HG02759 (cell line): ENCODE results near the gene PPP1R27.

ENCODE experiments used
- ATAC-seq: cut with Tn5 transposase; IDR thresholded peaks from one replicate; pipeline ENCODE4 v1.9.1; 2021; ENCODE audit warnings: mild to moderate bottlenecking, moderate library complexity; ENCODE audit not compliant: unreplicated experiment

PPP1R27 gene

DNA sequence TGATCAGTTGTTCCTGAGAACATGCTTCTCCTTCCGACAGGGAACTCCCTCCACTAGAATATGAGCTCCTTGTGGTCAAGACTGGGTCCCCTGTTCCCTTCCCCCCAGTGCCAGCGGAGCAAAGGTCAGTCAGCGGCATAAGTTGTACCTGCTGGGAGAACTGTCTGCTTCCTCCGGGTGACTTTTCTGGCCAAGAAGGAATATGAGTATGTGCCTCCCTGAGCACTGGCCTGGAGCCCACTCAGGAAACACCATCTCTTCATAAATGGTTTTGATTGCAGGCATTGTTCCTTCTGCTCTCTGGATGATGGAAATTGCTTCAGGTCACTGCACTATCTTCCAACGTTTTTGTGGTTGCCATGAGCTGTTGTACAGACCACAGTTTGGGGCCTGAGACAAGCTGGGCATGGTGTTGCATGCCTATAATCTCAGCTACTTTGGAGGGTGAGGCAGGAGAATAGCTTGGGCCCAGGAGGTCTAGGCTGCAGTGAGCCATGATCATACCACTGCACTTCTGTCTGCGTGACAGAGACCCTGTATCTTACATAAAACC lies 28.3 kb upstream of the PPP1R27 start:
- no peak for ATAC-seq

- peak; percentile 81 for ATAC-seq
Observed at GRCh38 chr17:81860756-81861568, 26.1 kb upstream of the PPP1R27 start.

DNA sequence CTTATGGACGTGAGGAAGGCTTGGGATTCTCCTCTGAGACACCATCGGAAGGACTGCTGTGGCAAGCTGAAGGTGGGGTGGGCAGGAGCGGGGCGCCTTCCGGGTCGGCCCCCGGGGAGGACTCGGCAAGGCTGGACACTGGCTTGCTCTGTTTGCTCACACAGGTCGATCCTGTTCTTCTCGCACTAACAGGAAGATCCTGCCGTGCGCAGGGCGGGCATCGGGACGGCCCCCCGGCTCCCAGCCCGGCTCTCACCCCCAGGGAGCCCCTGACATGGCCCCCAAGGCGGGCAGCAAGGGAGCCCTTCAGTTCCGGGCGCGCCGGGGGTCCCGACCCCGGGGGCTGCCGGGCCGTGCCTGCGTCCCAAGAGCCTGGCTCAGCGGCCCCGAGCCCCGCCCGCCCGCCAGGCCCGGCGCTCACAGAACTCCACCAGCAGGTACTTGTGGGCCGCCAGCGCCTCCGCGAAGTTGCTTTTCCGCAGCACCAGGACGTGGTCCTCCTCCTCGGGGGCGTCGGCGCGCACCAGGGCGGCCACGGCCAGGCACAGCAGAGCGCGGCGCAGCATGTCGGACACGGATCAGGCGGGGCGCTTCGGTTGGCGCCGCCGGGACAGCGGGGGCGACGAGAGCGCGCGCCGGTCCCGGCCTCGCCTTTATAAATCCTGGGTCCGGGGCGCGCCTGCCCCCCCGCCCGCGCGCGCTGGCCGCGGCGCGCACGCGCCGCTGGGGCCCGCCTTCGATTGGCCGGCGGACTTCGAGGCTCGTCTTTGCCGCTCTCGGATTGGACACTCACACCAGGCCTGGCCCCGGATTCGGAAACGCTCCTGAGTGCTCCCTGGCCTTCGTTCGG lies 25.3 kb upstream of the PPP1R27 start, which contains the start of gene P4HB:
Gene P4HB, minus strand, starts transcription at position 630 of the 850 bp plus-strand sequence. Its CDS starts 64 bp downstream, at position 566.
- ATAC-seq, result peak; percentile 69

- no peak for ATAC-seq
Observed at GRCh38 chr17:81858967-81859905, 24.4 kb upstream of the PPP1R27 start.

- no peak for ATAC-seq
Observed at GRCh38 chr17:81858170-81858966, 23.5 kb upstream of the PPP1R27 start.

DNA sequence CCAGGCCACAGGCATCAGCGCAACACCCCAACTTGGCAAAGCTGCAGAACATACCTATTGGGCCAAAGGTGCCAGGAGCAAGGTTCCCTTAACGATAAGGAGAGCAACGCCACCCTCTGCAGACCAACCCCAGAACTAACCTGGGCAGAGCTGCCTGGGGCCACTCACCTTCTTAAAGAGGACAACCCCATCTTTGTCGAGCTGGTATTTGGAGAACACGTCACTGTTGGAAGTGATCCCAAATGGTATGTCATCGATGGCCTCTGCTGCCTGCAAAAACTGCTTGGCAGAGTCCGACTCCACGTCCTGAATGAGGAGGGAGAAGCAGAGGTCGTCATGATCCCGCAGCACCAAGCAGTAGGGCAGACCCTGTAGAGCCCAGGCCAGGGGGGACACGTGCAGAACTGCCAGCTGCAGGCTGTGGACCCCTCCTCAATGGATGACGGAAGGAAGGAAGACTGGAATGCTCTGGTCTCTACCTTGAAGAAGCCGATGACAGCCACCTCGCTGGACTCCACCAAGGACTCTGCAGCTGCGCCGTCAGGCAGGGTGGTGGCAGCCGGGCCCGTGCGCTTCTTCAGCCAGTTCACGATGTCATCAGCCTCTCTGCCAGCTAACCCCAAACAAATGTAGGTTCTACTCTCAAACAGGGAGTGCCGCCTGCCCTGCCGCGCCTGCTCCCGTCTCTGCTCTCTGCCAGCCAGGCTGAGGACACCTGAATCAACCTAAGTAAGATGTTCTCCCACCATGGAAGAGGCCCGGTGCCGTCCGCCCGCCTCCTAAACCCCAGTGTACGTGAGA lies 20.3 kb upstream of the PPP1R27 start:
- ATAC-seq, result no peak

DNA sequence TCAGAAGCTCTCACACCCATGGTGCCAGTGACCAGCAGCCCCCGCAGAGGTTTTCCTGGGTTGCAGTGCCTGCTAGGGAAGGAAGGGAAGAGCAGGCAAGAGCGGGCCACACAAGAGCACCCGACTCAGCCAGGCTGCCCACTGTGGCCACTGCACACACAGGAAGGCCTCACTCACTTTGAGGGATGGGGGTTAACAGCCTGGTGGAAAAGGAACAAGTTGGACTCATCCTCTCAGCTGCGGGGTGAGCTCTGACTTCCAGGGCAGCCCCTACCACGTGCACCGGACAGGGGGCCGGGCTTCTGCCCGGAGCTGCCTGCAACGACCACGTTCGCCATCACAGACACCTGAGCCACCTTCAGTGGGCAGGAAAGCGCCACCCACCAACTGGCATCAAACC lies 17.4 kb upstream of the PPP1R27 start:
- no peak for ATAC-seq

DNA sequence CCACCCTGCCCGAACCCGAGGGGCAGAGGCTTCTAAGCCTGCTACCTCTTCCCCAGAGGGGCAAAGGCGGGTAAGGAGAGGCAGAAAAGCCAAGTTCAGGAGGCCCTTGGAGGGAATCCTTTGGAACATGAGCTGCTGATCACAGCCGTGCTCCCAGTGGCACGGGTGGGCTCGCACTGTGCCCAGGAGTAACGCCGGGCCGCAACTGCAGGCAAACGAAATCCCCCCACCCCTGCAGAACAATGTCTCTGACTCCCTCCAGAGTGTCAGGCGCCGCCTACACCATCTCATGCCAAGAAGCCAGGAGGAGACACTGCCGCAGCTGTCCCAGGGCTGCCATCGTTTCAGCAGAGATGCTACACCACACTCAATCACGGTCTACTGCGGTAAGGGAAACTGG lies 16.6 kb upstream of the PPP1R27 start:
- ATAC-seq, result no peak

GRCh38 chr17:81849457-81849856 lies 14.6 kb upstream of the PPP1R27 start:
- ATAC-seq, result no peak

DNA sequence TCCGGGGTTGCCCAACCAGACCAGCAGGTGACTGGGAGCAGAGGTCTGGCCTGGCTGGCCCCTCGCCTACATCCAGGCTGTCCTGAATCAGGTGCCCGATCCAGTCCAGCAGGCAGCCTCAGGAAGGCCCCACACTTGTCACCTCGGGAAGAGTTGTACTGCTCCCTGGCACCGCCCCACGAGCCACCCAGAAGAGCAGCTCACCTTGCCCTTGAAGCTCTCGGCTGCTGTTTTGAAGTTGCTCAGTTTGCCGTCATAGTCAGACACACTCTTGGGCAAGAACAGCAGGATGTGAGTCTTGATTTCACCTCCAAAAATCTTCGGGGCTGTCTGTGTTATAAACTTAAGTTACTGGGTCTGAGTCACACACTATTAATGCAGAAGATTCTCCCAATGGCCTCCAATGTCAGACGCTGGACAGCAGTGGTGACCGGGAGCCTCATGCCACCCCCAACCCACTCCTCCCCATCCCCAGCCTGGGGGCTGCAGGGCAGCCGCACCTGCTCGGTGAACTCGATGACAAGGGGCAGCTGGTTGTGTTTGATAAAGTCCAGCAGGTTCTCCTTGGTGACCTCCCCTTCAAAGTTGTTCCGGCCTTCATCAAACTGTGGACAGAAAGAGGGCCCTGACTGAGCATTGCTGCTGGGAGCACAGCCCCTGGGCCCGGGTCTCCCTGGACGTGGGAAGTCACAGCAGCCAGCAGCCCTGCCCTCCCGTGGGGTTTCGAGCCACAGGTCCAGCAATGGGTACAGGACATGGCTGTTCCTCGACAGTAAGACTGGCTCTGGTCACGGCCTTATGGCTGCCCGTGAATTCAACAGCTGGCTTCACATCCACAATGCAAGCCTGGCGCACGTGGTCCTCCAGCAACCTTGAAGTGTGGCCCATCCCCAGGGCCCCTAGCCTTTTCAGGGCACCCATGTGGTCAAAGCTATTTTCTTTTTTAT lies 12.2 kb upstream of the PPP1R27 start:
- no peak for ATAC-seq

DNA sequence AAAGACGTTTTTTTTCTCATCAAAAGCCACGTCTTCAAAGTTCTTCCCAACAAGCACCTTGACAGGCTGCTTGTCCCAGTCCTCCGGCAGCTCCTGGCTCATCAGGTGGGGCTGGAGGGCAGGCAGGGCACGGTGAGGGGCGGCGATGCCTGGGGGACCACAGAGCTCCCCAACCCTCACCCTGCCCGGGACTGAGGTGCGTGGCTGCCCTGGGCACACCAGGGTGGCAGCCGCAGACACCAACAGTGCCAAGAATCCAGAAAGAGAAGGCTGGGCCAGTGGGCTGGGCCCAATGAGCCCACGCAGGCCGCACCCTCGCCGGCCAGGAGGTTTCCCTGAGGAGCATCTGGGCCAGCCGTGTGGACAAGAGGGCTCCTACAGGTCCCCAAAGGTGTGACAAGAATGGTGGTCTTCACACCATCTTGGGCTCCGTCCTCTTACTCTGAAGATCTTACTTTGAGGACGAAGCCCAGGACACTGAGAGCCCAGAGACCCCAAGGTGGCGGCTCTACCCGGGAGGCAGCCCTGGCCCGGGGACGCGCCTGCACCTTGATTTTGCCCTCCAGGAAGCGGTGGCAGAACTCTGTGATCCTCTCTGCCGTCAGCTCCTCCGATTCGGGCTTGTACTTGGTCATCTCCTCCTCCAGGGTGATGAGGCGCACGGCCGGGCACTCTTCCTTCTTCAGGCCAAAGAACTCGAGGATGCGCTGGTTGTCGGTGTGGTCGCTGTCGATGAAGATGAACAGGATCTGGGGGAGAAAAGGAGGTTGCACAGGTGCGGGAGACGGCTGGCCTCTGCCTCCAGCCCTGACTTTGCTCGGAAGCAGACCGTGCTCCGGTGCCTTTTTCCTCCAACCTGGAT lies 11.3 kb upstream of the PPP1R27 start:
- ATAC-seq, result no peak

DNA sequence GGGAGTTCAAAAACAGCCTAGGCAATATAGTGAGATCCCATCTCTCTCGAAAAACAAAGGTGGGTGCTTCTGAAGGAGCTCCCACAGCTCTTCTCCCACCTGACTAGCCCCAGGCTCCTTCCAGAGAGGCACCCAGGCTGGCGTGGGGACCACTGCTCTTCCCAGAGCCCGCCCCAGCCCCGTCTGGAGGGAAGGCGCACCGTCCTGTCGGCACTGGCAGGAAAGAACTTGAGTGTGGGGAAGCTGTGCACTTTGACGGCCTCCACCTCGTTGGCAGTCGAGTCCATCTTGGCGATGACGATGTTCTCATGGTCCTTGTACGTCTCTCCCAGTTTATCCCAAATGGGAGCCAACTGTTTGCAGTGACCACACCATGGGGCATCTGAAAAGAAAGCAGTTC lies 10.5 kb upstream of the PPP1R27 start:
- ATAC-seq, result no peak

- ATAC-seq, result no peak
Observed at GRCh38 chr17:81844887-81845286, 10.0 kb upstream of the PPP1R27 start.

DNA sequence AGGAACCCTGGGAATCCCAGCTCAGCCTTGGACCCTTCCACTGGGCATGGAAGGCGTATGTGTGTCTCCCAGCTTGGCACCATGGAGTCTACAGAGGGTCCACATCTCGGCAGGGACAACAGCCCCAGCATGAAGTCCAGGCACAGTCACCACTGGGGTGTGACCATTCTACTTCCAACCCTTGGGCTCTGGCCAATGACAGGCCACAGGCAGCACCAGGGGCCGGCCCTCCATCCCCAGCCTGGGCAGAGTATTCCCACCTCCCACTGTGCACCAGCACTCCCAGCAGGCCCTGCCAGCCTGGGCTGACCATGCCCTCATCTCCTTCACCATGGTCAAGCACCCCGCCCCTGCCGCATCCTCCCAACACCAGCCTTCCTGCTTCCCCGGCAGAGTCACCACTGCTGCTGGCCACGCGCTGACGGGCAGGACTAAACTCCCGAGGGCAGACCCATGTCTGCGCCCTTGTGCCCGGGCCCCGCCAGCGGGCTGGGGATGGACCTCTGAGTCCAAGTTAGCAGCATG lies 9.5 kb upstream of the PPP1R27 start:
- ATAC-seq, result no peak

GRCh38 chr17:81843713-81844326 lies 9.0 kb upstream of the PPP1R27 start:
- ATAC-seq, result no peak
